Lower leg skin (tissue), 3 donors: ENCODE measurements around the gene GPR39.

Experiments used
- POLR2A ChIP-seq, 2 donors: fragments of 450-650 bp; IDR thresholded peaks; one replicate each; pipeline ENCODE4 v1.6.1; 2016 to 2017; ENCODE audit warnings: antibody characterized with exemption in 2 of 2, mild to moderate bottlenecking in 1 of 2, moderate library complexity in 1 of 2
- TF ChIP-seq, protein P1 (sequence below), 3 donors: fragments of 450-650 bp; IDR thresholded peaks; one replicate each; pipeline ENCODE4 v1.5.1; 2016; ENCODE audit warnings: antibody characterized with exemption in 3 of 3, mild to moderate bottlenecking in 3 of 3, moderate library complexity in 2 of 3

DNA sequence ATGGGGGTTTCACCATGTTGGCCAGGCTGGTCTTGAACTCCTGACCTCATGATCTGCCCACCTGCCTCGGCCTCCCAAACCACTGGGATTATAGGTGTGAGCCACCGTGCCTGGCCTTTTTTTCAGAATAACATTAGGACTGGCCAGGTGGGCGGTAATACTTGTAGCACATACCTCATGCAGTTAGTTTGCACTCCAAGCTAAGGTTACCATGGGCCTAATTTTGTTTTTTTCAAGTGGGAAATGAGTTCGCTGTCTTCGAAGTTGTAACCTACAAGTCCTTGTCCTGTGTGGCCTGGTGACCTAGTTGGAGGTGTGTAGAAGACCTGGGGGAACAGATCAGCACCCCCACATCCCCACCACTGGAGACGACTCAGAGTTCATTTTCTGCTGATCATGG is 178.6 kb downstream of the GPR39 start:
- TF ChIP-seq, protein P1, sequence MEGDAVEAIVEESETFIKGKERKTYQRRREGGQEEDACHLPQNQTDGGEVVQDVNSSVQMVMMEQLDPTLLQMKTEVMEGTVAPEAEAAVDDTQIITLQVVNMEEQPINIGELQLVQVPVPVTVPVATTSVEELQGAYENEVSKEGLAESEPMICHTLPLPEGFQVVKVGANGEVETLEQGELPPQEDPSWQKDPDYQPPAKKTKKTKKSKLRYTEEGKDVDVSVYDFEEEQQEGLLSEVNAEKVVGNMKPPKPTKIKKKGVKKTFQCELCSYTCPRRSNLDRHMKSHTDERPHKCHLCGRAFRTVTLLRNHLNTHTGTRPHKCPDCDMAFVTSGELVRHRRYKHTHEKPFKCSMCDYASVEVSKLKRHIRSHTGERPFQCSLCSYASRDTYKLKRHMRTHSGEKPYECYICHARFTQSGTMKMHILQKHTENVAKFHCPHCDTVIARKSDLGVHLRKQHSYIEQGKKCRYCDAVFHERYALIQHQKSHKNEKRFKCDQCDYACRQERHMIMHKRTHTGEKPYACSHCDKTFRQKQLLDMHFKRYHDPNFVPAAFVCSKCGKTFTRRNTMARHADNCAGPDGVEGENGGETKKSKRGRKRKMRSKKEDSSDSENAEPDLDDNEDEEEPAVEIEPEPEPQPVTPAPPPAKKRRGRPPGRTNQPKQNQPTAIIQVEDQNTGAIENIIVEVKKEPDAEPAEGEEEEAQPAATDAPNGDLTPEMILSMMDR (IDR thresholded peaks at IDR 0.05): no peak
- TF ChIP-seq POLR2A (IDR thresholded peaks at IDR 0.05): no peak
